UCSD-AML1 (cell line): ENCODE measurements around the gene STAMBPL1.

Experiments
- DNase-seq: peaks from one replicate; lab custom pipeline; 2025; ENCODE audit not compliant: unreplicated experiment; lab: John Stamatoyannopoulos, UW

Gene STAMBPL1

DNA sequence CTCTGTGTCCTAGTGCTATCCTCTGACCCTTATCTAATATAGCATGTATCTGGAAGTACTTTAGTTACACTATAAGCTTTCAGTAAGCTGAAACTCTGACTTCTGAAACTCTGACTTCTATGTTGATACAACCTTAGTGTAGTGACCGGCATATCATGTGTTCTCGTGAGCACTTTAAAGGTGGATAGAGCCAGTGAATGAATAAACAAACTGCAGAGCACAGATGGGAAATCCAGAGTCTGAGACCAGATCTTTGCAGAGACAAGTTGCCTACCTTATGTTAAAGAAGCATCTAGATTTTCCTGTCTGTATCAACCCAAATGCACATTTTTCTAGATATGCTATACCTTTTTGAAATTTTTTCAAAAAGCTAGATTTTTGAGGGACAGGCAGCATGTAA is 69.0 kb downstream of the STAMBPL1 start:
- DNase-seq, result no peak

DNA sequence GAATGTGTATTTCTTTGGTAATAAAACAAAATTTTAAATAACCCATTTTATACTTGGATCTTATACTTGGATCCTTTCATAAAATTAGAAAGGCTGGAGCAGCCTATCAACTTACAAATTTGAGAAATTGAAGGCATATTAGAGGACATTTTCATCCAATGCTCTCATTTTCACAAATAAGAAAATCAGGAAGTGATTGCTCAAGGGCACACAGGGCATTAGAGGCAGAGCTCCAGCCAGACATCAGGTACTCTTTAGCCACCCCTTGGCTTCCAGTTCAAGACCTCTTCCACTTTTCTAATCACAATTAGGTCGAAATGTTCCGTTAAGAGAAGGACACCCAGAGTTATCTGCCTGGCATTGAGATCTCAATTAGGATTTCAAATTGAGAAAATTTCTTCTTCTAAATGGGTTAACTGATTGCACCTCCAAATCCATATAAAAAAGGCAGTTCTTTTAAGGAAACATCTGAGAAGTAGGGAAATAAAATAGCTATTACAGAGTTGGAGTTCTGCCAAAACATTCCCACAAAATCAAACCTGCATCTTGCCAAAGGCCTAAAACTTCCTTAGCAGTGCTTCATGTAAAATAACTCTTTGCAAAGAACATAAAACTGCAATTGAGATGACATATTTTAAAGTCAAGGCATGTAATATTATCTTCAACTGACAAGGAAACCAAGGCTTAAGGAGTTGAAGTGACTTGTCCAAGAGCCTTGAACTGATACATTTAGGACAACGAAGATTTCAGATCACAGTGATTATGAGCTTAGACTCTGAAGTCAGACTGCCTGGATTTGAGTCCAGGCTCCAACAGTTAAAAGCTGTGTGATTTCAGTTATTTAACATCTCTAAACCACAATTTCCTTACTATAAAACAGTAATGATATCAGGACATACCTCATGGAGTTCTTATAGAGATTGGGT is 70.1 kb downstream of the STAMBPL1 start:
- no peak for DNase-seq

DNA sequence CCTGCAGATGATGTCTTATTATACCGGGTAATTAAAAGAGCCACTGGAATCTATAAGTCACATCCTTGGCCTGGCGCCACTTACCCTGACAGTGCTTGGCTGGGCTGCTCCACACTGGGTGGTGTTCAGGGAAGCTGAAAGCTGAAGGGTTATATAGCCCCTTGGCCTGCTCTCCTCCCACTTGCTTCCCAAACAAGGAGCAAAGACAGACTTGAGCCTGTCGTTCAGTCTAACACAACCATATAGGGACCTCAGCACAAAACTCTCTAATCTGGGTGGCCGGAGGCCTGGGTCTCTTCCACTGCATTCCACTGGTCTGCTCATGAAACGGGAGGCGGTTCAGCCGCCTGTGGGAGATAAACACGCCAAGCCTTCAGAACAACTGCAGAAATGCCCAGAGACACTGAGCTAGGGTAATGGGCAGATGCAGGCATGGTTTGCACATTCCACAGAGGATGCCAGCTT is 72.6 kb downstream of the STAMBPL1 start, which contains the start of gene ACTA2:
ACTA2 (minus strand) TSS at position 127 of the 465 bp plus-strand sequence. CDS start 3,843 bp downstream, outside the sequence.
- no peak for DNase-seq

DNA sequence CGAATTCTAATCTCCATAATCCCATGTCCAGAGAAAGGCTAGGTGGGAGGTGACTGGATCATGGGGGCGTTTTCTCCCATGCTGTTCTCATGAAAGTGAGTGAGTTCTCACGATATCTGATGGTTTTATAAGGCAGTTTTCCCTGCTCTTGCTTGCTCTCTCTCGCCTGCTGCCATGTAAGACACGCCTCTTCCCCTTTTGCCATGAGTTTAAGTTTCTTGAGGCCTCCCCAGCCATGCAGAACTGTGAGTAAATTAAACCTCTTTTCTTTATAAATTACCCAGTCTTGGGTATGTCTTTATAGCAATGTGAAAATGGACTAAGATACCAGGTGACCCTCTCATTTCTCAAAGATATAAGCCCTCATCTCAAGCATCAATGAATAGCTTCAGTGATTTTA is 73.6 kb downstream of the STAMBPL1 start:
- no peak for DNase-seq

DNA sequence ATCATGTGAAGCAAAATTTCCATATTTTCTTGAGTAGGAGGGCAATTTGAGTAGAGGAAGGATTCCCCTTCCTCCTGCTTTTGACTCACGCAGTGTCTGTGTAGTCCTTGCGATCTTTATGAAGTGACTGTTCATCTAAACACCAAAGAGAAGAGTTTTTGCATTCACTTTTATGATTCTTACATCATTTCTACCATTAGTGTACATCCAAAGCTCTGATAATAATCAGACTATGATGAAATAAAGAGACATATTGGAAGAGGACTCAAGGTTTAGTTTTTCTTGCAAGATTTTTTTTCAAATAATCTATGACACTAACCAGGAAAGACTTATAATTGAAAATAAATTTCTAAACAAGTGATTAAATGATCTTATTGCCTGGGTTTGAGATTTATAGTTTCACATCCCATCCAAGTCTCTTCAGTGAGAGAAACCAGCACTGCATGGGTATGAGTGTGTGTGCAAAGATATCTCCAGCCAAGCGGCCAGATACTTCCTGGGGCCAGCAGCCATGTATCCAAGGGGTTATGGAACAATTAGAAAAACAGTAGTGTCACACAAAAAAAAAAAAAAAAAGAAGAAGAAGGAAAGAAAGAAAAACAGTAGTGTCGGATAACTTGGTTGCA is 74.5 kb downstream of the STAMBPL1 start:
- DNase-seq, result no peak

DNA sequence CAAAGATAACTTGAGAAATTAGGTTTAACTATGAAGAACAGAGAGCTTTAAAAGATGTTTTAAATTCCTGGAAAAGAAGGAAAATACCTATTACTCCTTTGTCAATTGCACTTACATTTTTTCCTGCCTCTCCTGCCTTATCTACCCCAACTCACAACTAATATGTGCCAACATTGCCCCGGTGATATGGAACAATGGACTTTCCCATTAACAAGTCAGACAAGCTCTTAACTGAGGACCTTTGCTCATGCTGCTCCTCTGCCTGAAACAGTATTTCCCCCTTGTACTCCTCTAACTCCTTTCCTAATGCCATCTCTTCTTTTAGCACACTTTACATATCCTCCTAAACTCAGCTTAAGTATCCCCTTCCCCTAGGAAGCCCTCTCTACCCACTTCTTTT is 77.3 kb downstream of the STAMBPL1 start:
- no peak for DNase-seq

DNA sequence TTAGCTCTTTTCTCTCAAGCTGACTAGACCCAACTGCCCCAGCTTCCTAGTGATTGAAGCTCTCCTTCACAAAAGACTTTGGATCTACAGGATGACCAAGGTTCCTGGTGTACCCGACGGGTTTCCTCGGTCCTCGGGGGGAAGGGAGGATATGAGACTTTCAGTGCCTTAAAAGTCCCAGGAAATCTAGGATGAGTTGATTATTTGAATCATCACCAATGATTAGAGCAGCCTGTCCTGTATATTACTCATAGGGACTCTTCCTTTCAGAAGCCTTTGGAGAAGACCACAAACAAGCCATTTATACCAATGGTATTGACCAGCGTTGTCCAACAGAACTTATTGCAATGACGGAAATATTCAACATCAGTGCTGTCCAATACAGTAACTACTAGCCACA is 78.7 kb downstream of the STAMBPL1 start:
- DNase-seq, result no peak

DNA sequence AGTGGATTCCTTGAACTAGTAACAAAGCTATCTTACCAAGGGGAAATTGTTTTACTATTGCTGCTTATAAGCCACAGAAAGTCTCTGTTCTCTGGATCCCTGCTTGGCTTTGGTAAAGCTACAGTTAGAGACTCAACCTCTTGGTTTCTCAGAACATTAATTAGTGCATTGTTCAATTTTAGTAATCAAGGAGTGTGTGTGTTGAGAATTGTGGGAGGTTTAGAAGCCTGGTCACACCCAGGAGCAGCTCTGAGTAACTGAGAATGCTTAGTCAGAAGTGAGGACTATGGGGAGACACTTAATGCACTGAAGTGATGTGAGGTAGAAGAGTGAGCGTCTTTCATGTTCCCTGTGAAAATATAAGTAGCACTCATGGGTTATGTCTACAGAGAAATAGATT is 80.8 kb downstream of the STAMBPL1 start:
- DNase-seq, result no peak

DNA sequence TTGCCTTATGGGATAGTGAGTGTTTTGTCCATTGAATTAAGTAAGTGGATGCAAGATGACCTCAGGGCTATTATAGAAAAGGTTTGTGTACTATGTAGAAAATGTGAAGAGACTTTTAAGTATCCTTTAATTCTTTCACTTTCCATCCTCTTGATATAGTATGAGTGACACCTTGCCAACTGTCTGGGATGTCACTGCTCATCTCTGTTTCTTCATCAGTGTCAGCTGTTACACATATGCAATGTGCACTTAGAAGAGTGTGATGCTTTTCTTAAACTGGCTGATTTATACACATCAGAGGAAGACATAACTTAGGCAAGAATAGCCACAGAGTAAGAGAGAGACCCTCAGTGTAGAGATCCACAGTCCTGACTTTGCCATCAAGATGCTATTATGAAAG is 81.2 kb downstream of the STAMBPL1 start:
- no peak for DNase-seq

DNA sequence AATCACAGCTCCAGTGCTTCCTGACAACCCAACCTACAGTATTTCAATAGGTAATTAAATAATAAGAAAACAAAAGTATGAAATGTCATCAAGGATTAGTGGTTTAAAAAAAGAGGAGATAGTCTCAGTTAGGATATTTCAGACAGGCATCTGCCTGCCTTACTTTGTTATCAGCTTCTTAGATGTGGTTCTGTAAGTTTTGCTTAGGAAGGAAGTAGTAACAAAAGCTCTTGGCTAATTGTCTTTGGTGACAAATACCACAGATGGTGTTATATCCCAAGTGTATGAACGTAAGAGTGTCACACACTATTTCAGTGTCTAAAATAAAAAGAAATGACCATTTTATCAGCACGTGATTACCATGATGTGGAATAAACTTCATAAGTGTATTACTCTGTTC is 82.3 kb downstream of the STAMBPL1 start:
- no peak for DNase-seq

DNA sequence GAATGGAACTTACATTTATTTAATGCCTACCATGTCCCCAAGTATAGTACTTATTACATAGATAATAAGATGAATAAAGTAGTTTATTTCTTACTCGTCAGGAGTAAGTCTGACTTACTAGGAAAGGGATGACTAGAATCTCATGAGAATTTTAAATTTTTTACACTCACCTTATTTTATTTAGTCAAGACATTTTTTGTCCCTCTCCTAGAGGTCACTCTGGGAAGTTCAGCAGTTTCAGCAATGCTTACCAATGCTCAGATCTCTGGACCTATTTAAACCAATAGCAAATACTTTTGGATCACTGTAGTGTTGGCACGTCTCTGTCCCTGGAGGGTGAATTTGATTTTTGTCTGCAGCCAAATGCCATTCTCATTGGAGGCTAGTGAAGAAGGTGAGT is 83.3 kb downstream of the STAMBPL1 start:
- no peak for DNase-seq

DNA sequence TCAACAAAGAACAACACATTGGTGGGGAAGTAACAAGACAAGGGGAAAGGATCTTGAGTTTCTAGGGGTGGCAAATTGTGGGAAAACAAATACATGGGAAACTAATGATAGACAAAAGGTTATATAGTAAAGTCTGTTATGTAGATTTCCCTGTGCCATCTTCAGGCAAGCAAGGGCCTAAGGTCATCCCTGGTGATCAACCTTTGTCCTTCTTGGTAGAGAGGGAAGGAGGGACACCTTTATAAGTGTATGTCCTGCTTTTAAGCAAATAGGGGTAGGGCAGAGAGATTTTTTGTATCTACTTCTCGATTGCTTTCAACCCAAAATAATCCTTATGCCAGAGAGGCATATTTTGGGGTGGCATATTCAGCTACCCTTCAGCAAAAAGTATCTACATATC is 84.3 kb downstream of the STAMBPL1 start:
- no peak for DNase-seq

DNA sequence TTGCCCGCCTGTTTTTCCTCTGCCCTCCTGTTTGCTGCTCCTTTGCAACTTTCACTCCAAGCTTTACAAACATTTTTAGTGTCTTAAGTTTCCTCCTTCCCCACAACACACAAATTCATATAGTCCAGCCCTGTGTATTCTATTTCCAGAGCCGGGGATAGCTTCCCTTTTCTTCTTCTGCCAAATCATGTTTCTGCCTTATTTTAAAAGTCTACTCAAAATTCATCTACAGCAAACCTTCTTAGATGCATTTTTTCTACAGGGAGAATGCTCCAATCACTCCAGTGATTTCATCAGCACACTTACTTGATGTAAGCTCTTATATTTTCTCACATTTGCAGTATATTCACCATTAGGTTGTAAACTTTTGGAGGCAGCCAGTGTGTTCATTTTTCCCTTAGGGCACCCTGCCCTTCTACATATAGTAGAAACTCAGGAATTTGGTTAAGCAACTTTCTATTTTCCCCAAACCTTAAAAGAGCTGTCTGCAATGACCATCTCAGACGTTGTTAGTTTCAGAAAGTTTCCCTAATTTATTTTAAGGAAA is 84.9 kb downstream of the STAMBPL1 start:
- DNase-seq, result no peak

DNA sequence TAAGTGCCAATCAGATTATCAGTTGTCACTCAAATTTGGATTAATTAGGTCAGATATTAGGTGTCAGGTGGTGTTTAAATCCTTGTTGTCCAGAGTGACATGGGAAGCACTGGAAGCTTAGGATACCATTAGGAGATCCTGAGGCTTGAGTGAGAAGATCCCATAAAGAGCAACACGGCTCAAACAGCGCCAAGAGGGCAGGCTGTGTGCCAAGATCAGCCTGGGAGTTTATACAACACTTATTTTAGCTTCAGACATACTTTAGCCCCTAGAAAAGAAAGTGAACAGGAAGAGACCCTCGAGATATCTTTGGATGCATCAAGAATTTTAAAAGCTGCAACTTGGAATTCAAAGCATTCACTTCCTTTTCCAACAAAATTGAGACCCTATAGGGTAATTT is 86.8 kb downstream of the STAMBPL1 start:
- DNase-seq, result no peak

DNA sequence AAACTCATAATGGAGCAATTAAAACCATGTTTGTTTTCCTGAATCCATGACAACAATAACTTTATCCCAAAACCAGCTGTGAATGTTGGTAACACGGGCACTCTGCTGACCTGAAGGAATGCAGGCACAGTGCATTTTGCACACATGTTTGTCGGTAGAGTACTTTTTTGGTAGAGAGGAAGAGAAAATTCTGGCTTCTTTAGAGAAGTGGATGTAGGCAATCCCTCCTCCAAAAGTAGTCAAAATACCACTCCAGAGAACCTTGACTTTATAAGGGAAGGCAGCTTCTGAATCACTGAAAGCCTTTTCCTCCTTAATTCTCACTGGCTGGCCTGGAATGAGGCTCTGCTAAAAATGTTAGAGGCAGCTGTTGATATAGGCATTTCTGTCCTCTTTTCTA is 88.3 kb downstream of the STAMBPL1 start:
- no peak for DNase-seq

DNA sequence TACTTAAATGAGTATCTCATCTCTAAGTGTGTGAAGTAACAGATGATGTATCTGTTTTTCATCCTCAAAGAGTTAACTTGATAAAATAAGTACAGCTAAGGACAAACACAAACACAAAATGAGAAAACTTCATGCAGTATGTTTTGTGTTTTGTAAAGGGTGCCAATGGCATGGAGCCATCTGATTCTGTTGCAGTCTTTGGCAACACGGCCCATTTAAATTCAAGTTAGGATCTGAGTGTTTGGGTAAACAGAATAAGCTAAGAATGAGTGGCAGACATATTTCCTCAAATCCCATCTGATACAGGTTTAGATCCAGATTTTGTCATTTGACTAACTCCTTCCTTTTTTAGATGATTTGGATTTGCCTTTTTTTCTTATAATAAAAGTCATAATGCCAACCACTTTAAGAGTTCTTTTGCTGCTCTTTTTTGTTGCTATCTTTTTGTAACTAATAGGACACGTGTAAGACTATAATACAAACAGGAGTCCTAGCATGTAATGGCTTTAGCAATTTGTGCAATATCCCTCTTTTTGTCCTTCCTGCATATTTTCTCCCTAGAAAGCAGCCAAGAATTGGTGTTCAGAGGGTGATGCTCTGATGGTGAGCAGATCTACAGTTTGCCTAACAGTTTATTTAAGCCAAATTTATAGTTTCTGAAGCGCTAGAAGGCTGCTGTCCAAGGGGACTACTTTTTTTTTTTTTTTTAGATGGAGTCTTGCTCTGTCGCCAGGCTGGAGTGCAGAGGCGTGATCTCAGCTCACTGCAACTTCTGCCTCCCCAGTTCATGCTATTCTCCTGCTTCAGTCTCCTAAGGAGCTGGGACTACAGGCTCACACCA is 91.4 kb downstream of the STAMBPL1 start:
- DNase-seq, result no peak
